Stimulated activated CD4-positive, alpha-beta T cell treated with anti-CD3 and anti-CD28 coated beads, Interleukin-2, amount 100 ng/mL, for 4 hours (primary cell): ENCODE data around the gene RAB42.
"Not testable (repeated sequence)": the region's sequence is repeated elsewhere in the genome, so short reads cannot be mapped to it uniquely, and the experiment has no call there.

Source experiments
- DNase-seq: peaks from one replicate; pipeline ENCODE4 v3.0.0-alpha.2; 2020; ENCODE audit warnings: low read depth

RAB42 gene

GRCh38 chr1:28586585-28587391, 5.3 kb upstream of the RAB42 start:
- DNase-seq, result not testable (repeated sequence)

GRCh38 chr1:28592321-28593071, 431 bp downstream of the RAB42 start:
- no peak for DNase-seq

GRCh38 chr1:28593988-28594356, 1.9 kb downstream of the RAB42 start:
- DNase-seq, result not testable (repeated sequence)

GRCh38 chr1:28594686-28595411, 2.8 kb downstream of the RAB42 start:
- DNase-seq, result not testable (repeated sequence)

- DNase-seq, result no peak
These were observed 3.5 kb downstream of the RAB42 start for GRCh38 chr1:28595412-28596191.

GRCh38 chr1:28596276-28596675, 4.2 kb downstream of the RAB42 start:
- DNase-seq, result not testable (repeated sequence)

GRCh38 chr1:28601696-28602095, 9.6 kb downstream of the RAB42 start:
- DNase-seq, result no peak

GRCh38 chr1:28602536-28603439, 10.7 kb downstream of the RAB42 start:
- DNase-seq, result peak; percentile 13

- no peak for DNase-seq
These were observed 12.3 kb downstream of the RAB42 start for GRCh38 chr1:28604411-28604810.

GRCh38 chr1:28604962-28605361, 12.9 kb downstream of the RAB42 start:
- no peak for DNase-seq

GRCh38 chr1:28606771-28607170, 14.7 kb downstream of the RAB42 start:
- DNase-seq, result no peak

- DNase-seq, result no peak
These were observed 21.1 kb downstream of the RAB42 start for GRCh38 chr1:28613175-28613574.

GRCh38 chr1:28631713-28632112, 39.6 kb downstream of the RAB42 start:
- no peak for DNase-seq

GRCh38 chr1:28632560-28632959, 40.5 kb downstream of the RAB42 start:
- DNase-seq, result no peak

- DNase-seq, result no peak
These were observed 48.7 kb downstream of the RAB42 start for GRCh38 chr1:28640766-28641165.

- no peak for DNase-seq
These were observed 50.2 kb downstream of the RAB42 start for GRCh38 chr1:28642056-28642846.

GRCh38 chr1:28642847-28643635, 51.0 kb downstream of the RAB42 start, which contains the start of gene TAF12:
Gene TAF12 (minus strand): TSS chr1:28643067. CDS start chr1:28622081, 20,986 bp downstream.
- DNase-seq, result peak; percentile 86

GRCh38 chr1:28644494-28644893, 52.4 kb downstream of the RAB42 start:
- no peak for DNase-seq
